Fibroblast of the conjunctiva (primary cell): Measurements from ENCODE around the gene RNF207.
A peak's percentile ranks its signal among the peaks of the same experiment; 100 is the strongest.

Source experiments
- DNase-seq: peaks from one replicate; pipeline ENCODE4 v3.0.0-alpha.2; 2010; ENCODE audit warnings: low read depth

The RNF207 gene

DNA sequence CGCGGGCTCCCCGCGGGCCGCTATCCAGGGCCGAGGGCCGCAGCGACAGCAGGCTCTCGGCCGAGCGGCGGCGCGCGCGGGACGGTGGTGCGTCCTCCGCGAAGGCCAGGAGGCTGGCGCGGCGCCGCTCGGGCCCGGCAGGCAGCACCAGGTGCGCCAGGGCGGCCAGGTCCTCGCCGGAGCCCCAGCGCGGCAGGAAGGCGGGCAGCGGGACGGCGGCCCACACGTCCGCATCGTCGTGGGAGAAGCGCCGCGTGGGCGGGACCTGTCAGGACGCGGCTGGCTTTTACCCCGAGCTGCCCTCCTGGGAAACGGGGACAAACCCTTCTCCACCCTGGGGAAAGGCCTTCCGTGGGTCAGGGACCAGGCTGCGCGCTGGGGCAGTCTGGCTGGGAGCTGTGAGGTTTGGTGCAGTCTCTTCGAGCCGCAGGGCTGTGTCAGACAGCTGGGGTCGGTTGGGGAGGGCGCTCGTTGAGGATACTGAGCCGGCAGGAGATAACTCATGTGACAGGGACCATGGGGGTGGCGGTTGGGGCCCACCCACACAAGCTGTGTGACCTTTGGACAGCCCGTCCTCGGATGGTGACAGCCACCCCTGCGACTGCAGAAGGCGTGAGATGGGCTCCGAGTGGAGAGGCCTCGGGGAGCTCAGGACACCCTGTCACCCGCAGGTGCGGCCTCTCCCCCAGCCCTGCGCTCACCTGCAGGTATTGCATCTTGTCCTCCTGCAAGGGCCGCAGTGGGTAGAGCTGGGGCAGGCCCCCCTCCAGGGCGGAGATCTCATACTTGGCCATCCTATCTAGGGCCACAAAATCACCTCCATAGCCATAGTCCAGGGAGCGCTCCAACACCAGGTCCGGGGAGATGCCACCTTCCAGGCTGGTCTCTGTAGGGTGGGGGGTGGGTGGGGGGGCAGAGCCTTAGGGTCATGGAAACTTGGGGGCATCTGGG is 44.1 kb downstream of the RNF207 start:
- DNase-seq = no peak

DNA sequence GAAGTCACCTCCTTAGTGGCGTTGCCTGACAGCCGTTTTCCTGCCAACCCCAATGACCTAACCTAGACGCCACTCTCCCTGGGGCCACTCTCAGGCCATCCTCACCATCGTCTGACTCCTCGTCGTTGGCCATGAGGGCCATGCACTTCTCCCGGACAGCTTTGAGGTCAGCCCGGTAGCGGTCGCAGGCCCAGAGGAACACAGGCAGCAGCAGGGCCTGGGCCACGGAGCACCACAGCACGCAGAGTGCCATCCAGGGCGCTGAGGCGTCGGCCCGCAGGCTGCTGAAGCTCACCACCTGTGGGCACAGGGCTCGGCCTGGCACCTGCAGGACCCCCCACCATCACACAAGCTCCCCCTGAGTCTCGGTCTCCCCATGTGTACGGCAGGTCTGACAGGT is 45.3 kb downstream of the RNF207 start:
- DNase-seq = no peak

DNA sequence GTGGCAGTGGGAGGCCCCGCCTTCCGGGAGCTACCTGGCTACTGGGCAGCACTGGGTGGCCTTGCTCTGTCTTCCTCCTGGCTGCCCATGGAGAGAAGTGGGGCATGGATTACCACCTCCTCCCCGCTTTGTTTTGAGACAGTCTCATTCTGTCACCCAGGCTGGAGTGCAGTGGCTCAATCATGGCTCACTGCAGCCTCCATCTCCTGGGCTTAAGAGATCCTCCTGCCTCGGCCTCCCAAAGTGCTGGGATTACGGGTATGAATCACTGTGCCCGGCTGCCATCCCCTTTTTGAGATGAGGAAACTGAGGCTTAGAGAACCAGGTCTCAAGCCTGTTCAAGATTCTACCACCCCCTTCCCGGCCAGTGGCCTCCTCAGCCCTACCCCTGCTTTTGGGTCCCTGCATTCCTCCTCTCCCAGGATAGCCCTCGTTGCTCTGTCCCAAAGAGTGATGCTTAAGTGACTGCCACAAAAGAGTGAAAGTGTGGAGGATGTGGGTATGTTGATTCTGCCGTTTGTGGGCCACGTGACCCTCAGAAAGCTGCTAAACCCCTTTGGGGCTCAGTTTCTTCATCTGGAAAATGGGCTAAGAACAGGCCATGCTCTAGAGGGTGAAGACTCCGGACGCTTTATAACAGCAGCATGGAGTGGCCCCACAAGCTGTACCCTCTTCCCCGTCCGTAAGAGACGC is 45.9 kb downstream of the RNF207 start:
- no peak for DNase-seq

- DNase-seq = no peak
Measured at GRCh38 chr1:6252374-6252710, 46.4 kb downstream of the RNF207 start.

DNA sequence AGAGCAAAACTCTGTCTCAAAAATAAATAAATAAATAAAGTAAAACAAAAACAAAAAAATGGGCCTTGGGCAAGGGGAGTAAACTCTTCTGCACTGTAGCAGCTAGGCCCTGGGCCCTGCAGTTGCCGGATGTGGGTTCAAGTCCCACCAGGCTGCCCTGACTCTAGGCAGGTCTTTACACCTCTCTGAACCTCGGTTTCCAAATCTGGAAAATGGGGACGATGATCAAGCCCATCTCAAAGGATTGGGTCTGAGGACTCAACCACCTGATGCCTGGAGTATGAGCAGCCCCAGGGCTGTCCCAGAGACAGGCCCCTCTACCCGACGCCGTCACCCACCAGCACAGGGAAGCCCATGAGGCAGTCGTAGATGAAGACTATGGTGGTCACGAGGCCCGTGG is 47.5 kb downstream of the RNF207 start:
- DNase-seq = no peak

DNA sequence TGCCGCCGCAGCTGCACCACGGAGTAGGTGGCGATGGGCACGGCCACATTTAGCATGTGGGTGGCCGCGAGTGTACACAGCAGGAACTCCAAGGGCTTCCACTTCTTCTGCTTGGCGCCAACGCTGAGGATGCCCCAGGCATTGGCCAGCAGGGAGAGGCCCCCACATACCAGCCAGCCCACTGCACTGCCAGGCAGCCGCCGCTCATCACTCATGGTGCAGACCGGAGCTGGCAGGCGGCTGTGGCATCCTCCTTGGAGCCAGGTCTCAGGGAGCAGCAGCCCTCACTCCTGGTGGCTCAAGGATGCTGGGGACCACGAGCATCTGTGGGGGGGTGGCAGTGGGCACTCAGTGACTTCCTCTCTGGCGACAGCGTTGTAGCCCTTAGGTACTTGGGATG is 48.8 kb downstream of the RNF207 start:
- DNase-seq = no peak

DNA sequence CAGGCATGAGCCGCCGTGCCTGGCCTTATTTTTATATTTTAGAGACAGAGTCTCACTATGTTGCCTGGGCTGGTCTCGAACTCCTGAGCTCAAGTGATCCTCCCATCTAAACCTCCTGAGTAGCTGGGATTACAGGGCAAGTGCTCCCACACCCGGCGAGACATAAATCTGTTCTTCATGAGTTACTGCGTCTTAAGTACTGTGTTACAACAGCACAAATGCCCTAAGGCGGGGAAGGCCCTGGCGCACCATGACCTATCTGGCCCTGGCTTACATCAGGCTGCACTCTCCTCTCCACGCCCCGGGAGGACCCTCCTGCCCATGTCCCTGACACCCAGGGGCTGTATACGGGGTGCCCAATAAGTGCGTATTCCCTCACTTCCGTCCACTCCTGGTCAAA is 50.7 kb downstream of the RNF207 start:
- no peak for DNase-seq

DNA sequence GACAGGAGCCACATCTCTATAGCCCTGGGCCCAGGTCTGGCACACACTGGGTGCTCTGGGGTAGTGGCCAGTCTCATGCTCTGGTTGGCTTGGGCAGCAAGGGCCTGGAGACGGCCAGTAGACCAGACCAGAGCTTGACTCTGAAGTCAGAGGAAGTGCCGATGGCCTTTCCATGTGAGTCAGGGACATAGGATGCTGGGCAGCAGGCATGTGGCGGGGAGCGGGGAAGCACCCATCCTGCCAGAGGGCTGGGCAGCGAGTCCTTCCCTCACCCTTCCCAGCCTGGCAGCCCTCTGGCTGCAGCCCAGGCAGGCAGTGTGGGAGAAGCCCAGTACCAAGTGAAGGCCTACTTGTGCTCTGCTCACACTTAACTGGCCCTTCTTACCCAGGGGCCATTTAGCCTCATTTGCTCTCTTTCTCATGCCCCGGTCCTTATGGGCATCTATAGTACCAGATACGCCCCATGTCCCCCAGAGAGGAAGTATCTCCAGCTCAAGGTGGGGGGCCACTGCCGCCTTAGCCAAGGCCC is 51.7 kb downstream of the RNF207 start:
- DNase-seq = no peak

GRCh38 chr1:6258675-6259074 is 52.8 kb downstream of the RNF207 start:
- no peak for DNase-seq

- peak; percentile 47 for DNase-seq
Measured at GRCh38 chr1:6259491-6260362, 53.8 kb downstream of the RNF207 start.

DNA sequence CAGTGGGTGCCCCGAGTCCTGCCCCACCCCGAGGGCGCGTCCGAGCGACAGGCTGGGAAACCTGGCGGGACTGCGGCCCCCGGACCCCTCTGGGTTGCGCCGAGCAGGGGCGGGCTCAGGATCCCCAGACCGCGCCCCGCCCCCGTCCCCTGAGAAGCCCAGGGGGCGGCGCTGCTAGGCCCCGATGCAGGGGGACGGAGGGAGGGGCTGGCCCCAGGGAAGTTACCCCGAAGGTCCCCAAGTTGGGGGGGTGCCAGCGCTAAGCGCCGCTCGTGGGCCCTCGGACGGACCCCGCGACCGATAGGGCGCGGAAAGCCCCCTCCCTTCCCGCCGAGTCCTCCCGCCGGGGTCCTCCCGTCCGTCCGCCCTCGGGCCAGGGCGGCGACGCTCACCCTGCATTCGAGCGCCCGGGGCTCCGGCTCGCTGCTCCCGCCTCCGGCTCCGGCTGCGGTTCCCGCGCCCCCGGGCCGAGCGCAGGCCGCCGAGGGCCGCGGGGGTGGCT is 54.6 kb downstream of the RNF207 start:
- no peak for DNase-seq

DNA sequence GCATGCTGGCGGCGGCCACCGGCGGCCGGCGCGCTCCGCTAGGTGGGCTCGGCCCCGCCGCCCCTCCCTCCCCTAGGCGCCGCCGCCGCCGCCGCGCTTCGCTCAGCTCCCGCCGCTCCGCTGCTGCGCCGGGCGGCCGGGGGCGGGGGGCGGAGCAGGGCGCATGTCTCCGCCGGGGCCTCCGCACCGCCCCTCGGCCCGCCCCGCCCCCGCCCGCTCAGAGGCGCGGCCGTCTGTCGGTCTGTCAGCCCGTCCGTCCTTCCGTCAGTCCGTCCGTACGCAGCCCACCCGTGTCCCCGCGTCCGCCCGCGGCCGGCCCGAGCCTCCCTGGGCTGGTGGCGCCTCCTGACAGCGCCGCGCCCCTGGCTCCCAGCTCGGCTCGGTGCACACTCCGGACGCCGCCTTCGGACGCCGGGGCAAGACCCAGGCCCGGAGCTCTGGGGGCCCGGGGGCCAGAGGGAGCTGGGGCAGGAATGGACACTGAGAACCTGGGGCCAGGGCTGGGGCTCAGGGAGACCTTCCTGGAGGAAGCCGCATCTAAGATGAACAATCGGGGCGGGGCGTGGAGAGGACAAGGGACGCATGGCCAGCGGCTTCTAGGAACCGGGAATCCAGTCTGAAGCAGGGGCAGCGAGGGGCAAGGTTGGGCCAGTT is 55.2 kb downstream of the RNF207 start, which contains the start of gene GPR153:
Gene GPR153, minus strand, starts transcription at position 138 of the 654 bp plus-strand sequence. CDS start 6,193 bp downstream, outside the sequence.
- no peak for DNase-seq

DNA sequence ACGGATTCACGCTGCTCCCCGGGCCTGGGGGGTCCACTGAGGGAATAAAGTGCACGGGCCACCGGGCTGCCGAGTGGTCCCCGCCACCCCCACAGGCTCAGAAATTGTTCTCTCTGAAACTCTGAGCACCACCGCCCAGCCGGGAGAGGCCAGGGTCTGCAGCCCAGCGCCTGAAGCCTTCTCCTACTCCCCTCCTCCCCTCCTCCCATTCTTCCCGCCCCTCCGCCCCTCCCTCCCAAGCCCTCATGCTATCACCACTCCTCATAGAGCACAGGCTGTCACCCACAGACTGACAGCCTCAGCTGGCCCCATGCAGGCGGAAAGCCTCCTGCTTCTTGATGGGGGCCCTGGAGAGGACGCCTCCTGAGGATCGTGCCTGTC is 55.7 kb downstream of the RNF207 start:
- DNase-seq = no peak

DNA sequence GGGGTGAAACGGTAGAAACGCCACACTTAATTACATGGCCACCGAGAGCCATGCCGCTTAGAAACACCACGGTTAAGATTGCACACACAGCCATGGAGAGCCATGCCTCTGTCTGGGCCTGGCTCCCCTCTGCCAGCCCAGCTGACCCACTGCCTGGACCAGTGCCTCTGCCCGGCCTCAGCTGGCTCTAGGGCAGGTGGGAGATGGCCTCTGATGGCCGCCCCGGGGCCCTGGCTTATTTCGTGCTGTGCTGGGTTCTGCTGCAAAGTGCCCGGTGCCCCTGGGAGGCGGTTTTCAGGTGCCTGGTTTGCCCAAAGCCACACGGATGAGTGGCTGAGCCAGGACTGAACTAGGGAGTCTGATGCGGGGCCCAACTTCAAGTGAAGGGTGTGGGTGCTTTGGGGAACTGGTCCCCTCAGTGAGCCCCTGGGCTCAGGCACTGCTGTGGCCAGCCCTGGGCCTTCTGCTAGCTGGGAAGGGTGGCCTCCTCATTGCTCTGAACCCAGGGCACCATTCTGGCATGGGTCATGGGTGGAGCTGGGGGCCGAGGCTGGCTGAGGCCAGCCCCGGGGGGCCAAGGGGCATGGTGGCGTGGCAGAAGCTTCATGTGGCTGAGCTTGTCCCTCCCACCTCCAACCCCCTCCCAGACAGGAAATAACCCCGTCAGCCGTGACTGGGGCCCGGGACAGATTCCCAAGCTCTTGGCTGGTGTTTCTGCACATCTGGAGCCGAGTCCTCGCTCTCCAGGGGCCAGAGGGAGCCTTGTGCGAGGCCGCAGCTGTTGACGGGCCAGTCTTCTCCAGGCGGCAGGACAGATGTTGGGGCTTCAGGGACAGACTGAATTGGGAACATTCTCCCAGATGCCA is 56.9 kb downstream of the RNF207 start:
- DNase-seq = no peak

- no peak for DNase-seq
Measured at GRCh38 chr1:6263716-6264115, 57.8 kb downstream of the RNF207 start.

GRCh38 chr1:6265151-6265550 is 59.2 kb downstream of the RNF207 start:
- DNase-seq = no peak

DNA sequence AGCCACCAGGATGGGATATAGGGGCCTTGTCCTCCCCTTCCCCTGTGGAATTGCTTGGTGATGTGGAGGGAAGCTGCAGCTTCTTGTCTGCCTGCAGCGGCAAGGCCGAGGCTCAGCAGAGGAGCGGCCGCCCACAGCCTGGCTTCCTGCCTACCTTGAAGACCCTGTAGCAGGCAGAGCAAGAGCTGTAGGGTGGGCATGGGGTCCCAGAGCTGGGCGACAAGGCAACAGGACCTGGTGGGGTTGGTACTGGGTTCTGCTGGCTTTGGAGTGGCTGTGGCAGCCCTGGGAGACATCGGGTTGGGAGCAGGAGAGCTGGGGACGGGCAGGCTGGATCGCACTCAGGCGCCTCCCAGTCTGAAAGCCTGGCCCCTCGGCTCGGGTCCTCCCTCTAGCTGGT is 60.7 kb downstream of the RNF207 start:
- DNase-seq = no peak

DNA sequence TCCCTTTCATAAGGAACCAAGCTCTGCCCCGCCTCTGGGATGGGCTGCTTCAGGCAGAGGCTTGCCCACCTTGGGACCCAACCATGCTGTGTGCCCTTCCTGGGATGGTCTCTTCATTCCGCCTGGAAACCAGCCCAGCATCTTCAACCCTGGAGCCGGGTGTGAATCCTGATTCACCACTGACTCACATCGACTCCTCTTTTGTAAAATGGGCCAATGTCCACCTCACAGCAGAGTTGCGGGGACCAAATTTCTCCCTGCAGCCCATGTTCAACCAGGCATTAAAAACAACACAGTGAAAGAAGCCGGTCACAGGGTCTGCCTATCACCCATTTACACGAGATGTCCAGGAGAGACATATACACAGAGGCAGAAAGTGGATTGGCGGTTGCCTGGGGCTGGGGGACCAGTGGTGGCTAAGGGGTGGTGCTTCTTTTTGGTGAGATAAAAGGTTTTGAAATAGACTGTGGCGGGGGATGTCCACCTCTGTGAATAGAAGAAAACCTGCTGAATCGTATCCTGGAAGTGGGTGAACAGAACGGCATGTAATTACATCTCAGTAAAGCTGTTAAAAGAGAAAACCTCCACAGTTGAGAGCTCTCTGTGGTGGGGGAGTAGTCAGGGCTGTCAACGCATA is 61.9 kb downstream of the RNF207 start:
- DNase-seq = no peak

- DNase-seq = no peak
Measured at GRCh38 chr1:6268415-6268814, 62.5 kb downstream of the RNF207 start.

- DNase-seq = no peak
Measured at GRCh38 chr1:6269296-6269695, 63.4 kb downstream of the RNF207 start.
